ENCODE measurements around the gene VPS36. TPM values are rescaled to one million over a fixed set of nuclear protein-coding genes. Genes with fewer than 3 reads are reported as not detected.
A peak's percentile ranks its signal among the peaks of the same experiment; 100 is the strongest.
"Not testable (repeated sequence)": the region's sequence is repeated elsewhere in the genome, so short reads cannot be mapped to it uniquely, and the experiment has no call there.

The VPS36 gene
- total and polyA plus RNA-seq, 2 of the 8 experiments (the other 6 are each of a cell fraction or from before 2014, with no cell fraction given) = 14.1 to 19.8 TPM

GRCh38 chr13:52450012-52450792 is at the start of gene VPS36 (continued):
- TF ChIP-seq RNF2 (IDR thresholded peaks at IDR 0.05; ENCODE audit: borderline replicate concordance, low read depth, low read length, missing control alignments, poor library complexity, severe bottlenecking) = no peak
- TF ChIP-seq RXRA (IDR thresholded peaks at IDR 0.05; ENCODE audit: insufficient read depth, low read depth, low read length) = no peak
- TF ChIP-seq TAF7 (optimal IDR thresholded peaks at IDR 0.05; ENCODE audit: borderline replicate concordance, low read depth, low read length) = peak; percentile 90
- peak; percentile 92 for TF ChIP-seq ASH2L (IDR thresholded peaks at IDR 0.05; ENCODE audit: low read length)
- TF ChIP-seq EP300 (IDR thresholded peaks at IDR 0.05; ENCODE audit: borderline replicate concordance in 1 of 2, low read depth in 2 of 2, low read length in 2 of 2) = peak in 1 of 2 experiments; percentile 18; a peak in 1 of 3 replicates
- no peak for TF ChIP-seq GTF2F1 (IDR thresholded peaks at IDR 0.05; ENCODE audit: borderline replicate concordance, low read depth, low read length)
- TF ChIP-seq TEAD4 (IDR thresholded peaks at IDR 0.05; ENCODE audit: low read depth, low read length) = peak; percentile 20
- no peak for TF ChIP-seq NRF1 (IDR thresholded peaks at IDR 0.05; ENCODE audit: low read depth, low read length)
- no peak for TF ChIP-seq SAP30 (IDR thresholded peaks at IDR 0.05; ENCODE audit: insufficient read depth, insufficient replicate concordance, low read length)
- no peak for TF ChIP-seq EGR1 (IDR thresholded peaks at IDR 0.05; ENCODE audit: borderline replicate concordance, low read depth, low read length)
- TF ChIP-seq SUZ12 (IDR thresholded peaks at IDR 0.05; ENCODE audit: low read length) = 0 out of 2 replicates have a peak, but pooled peaks have one; percentile 20

- not testable (repeated sequence) for H3K18ac ChIP-seq (ENCODE audit: extremely low read depth, low read length)
Measured at GRCh38 chr13:52497979-52498378, 47.5 kb upstream of the VPS36 start.

More at GRCh38 chr13:52497979-52498378, 47.5 kb upstream of the VPS36 start:
- H2BK20ac ChIP-seq (ENCODE audit: low read length); H3K79me2 ChIP-seq (ENCODE audit: control insufficient read depth in 1 of 2, insufficient read depth in 2 of 2, low read length in 2 of 2); H2BK120ac ChIP-seq (replicated peaks; ENCODE audit: low read depth, low read length); H3K79me1 ChIP-seq (ENCODE audit: low read depth, low read length); H3K4me3 ChIP-seq (ENCODE audit: extremely low read depth in 1 of 4, insufficient read depth in 2 of 4, low read depth in 3 of 4, low read length in 4 of 4); H3K23me2 ChIP-seq (ENCODE audit: low read depth, low read length); H4K5ac ChIP-seq (ENCODE audit: insufficient read length, low read depth, low read length); CTCF ChIA-PET (ENCODE audit: partially characterized antibody); H3K4me1 ChIP-seq (replicated peaks in 1 of 4; ENCODE audit: control insufficient read depth in 3 of 4, insufficient read depth in 4 of 4, low read length in 3 of 4); H3K56ac ChIP-seq (replicated peaks; ENCODE audit: insufficient read length, low read depth, low read length); H3K9me3 ChIP-seq (ENCODE audit: insufficient read depth in 2 of 2, low read depth in 1 of 2, low read length in 1 of 2); H4K91ac ChIP-seq (replicated peaks; ENCODE audit: insufficient read length, low read length); H3K4ac ChIP-seq (replicated peaks; ENCODE audit: insufficient read length, low read depth, low read length); H3K36me3 ChIP-seq (ENCODE audit: control insufficient read depth in 2 of 4, insufficient read depth in 4 of 4, low read length in 3 of 4); H2BK5ac ChIP-seq (ENCODE audit: low read depth, low read length); POLR2A ChIA-PET (ENCODE audit: partially characterized antibody); H3K23ac ChIP-seq (ENCODE audit: insufficient read length); H3K27me3 ChIP-seq (replicated peaks in 1 of 4; ENCODE audit: control insufficient read depth in 3 of 4, extremely low read depth in 1 of 4, insufficient read depth in 3 of 4, low read length in 3 of 4); H2BK12ac ChIP-seq (ENCODE audit: low read depth, low read length); H3K27ac ChIP-seq (ENCODE audit: low read depth, low read length); H4K20me1 ChIP-seq (replicated peaks in 1 of 2; ENCODE audit: control insufficient read depth in 1 of 2, insufficient read depth in 2 of 2, low read length in 2 of 2); H2BK15ac ChIP-seq (ENCODE audit: low read length); H2AK5ac ChIP-seq (ENCODE audit: low read depth, low read length); H3K9ac ChIP-seq (replicated peaks in 1 of 4; ENCODE audit: extremely low read depth in 1 of 4, low read depth in 3 of 4, low read length in 3 of 4); DNase-seq (ENCODE audit: low read depth in 1 of 2, low spot score in 2 of 2); H4K8ac ChIP-seq (ENCODE audit: extremely low read depth, insufficient read depth, low read length); H3K14ac ChIP-seq (ENCODE audit: insufficient read length); H2AFZ ChIP-seq (ENCODE audit: low read length); H3K4me2 ChIP-seq (ENCODE audit: insufficient read depth in 1 of 2, low read depth in 2 of 2, low read length in 2 of 2): not testable (repeated sequence)
- peak; percentile 72 for FAIRE-seq
- 95% methylated on average over 3 of the region's 3 CpGs; no CpG with 5 or more reads in 1 of the 2 experiments for WGBS, 2 experiments (ENCODE audit: extremely low coverage in 1 of 2, insufficient coverage in 1 of 2, insufficient read length in 1 of 2, insufficient replicate concordance in 2 of 2, low coverage in 1 of 2, low lambda C conversion rate in 2 of 2, missing lambda C conversion rate in 1 of 2)

Measured in H1 (cell line).